Measurements from ENCODE around the gene RAD52.

The RAD52 gene

DNA sequence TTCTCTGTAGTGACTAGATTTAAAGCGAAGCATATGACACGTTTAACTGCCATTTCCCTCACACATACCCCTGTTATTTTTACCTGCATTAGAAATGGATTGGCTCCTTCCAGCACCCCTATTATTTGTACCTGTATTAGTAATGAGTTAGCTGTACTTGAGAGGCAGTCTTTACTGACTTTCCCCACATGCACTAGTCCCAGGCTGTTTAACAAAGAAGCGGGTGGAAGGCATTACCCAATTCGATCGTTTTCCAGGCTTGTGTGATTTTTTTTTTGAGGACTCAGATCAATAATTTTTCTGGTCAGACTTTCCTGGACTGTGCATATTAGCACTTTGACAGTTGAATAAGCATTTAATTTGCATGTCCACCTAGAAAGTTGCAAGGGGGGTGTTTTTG, 46.4 kb downstream of the RAD52 start:
- TF ChIP-seq CTCF (conservative IDR thresholded peaks at IDR 0.05; ENCODE audit: control insufficient read depth, insufficient read depth, low read depth, low read length) = no peak
- H3K4me3 ChIP-seq (ENCODE audit: control insufficient read depth, low read depth, low read length) = no peak overlapping the region

DNA sequence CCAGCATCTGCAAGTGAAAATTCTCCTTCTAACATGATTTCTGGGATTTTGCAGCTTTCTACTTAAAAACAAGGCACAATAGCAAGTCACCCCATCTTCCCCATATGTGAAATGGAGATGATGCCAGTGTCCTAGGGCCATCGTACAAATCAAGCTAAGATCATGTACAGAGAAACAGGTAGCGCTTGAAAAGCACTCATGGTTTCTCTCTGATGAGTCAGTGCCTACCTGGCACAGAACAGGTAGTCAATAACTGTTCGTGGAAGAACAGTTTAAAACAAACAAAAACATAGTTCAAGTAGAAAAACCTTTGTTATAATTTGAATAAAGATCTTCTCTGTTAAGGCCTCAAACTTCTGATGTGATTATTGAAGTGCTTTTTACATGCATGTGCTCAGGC, 46.9 kb downstream of the RAD52 start:
- no peak for TF ChIP-seq CTCF (conservative IDR thresholded peaks at IDR 0.05; ENCODE audit: control insufficient read depth, insufficient read depth, low read depth, low read length)
- no peak overlapping the region for H3K4me3 ChIP-seq (ENCODE audit: control insufficient read depth, low read depth, low read length)
- no peak for DNase-seq (ENCODE audit: low read depth)

More for the DNA sequence above, 46.4 kb downstream of the RAD52 start:
- DNase-seq (ENCODE audit: low read depth) = no peak

DNA sequence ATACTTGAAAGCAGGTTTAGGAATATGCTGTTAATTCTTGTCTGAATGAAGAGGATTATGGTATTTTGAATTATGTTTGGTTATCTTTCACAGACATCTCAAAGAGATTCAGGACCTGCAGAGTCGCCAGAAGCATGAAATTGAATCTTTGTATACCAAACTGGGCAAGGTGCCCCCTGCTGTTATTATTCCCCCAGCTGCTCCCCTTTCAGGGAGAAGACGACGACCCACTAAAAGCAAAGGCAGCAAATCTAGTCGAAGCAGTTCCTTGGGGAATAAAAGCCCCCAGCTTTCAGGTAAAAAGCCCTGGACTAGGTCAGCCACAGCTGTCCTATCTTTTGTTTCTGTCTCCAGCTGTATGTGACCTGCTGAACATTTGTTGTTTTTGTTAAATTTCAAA, 52.1 kb downstream of the RAD52 start:
- no peak for TF ChIP-seq CTCF (conservative IDR thresholded peaks at IDR 0.05; ENCODE audit: control insufficient read depth, insufficient read depth, low read depth, low read length)
- no peak for DNase-seq (ENCODE audit: low read depth)
- no peak overlapping the region for H3K4me3 ChIP-seq (ENCODE audit: control insufficient read depth, low read depth, low read length)

DNA sequence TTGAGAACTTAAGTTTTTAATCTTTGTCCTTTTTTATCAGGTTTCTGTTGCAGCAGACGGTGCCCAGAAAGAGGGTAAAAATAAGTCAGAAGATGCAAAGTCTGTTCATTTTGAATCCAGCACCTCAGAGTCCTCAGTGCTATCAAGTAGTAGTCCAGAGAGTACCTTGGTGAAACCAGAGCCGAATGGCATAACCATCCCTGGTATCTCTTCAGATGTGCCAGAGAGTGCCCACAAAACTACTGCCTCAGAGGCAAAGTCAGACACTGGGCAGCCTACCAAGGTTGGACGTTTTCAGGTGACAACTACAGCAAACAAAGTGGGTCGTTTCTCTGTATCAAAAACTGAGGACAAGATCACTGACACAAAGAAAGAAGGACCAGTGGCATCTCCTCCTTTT, 53.5 kb downstream of the RAD52 start:
- no peak for TF ChIP-seq CTCF (conservative IDR thresholded peaks at IDR 0.05; ENCODE audit: control insufficient read depth, insufficient read depth, low read depth, low read length)
- no peak overlapping the region for H3K4me3 ChIP-seq (ENCODE audit: control insufficient read depth, low read depth, low read length)
- DNase-seq (ENCODE audit: low read depth) = no peak

DNA sequence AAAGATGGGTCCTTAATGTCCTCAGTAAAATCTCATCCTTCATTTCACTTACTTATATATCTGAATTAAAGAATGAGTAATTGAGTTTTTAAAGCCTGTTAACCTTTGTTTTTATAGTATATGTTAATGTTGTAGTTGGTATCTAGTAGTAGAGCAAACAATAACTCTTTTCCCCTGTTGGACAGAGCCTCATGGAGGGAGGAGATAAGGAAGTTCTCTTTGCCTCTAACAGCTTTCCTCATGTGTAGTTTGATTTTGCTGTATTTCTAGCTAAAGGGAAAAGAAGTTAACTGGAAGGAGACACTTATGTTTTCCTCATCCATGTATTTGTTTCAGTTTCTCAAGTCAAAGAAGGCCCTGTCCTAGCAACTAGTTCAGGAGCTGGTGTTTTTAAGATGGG, 55.3 kb downstream of the RAD52 start:
- no peak overlapping the region for H3K4me3 ChIP-seq (ENCODE audit: control insufficient read depth, low read depth, low read length)
- DNase-seq (ENCODE audit: low read depth) = no peak
- TF ChIP-seq CTCF (conservative IDR thresholded peaks at IDR 0.05; ENCODE audit: control insufficient read depth, insufficient read depth, low read depth, low read length) = no peak

DNA sequence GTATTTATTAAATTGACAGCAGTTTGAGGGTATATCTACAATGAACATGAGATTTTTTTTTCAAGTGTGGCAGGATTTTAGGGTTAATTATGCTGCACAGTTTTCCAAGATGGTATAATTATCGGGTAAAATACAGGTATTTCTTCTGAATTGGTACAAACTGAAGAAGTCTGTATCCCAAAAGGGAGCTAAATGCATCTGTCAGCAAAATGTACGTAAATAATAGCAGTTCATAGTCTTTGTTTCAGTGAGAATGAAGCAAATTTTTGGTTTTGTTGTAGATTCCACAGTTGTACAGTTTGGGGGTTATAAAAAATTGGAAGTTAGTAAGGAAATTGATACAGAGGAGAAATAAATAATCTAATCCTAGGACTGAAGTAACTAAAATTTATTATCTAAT, 63.3 kb downstream of the RAD52 start:
- TF ChIP-seq CTCF (conservative IDR thresholded peaks at IDR 0.05; ENCODE audit: control insufficient read depth, insufficient read depth, low read depth, low read length) = no peak
- no peak for DNase-seq (ENCODE audit: low read depth)
- no peak overlapping the region for H3K4me3 ChIP-seq (ENCODE audit: control insufficient read depth, low read depth, low read length)

- DNase-seq (ENCODE audit: low read depth) = no peak
- H3K4me3 ChIP-seq (ENCODE audit: control insufficient read depth, low read depth, low read length) = no peak overlapping the region
- no peak for TF ChIP-seq CTCF (conservative IDR thresholded peaks at IDR 0.05; ENCODE audit: control insufficient read depth, insufficient read depth, low read depth, low read length)
Measured at GRCh38 chr12:885701-886100, 63.8 kb downstream of the RAD52 start.

Measured in fibroblast of mammary gland (primary cell).